Measurements from ENCODE around the gene ADGRL3.

DNA sequence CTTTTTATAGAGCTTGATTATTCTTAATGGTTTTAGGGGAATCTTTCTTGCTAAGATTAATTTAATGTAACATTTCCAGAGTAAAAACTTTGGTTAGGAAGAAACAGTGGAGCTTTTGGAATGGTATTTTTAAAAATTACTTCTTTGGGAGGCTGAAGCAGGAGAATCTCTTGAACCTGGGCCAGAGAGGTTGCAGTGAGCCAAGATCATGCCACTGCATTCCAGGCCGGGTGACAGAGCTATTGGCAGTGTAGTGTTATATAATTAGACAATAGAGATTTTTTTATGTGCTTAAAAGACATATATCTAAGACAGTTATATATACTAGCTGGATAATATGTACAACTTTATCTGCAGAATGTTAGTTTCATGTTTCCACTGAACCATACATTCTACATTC is 585.6 kb downstream of the ADGRL3 start:
- TF ChIP-seq CTCF (IDR thresholded peaks at IDR 0.05; ENCODE audit: low read length), result no peak
- TF ChIP-seq EZH2 (IDR thresholded peaks at IDR 0.05; ENCODE audit: borderline replicate concordance, low read length), result no peak

All from OCI-LY1 (cell line).